GM12872 (cell line): ENCODE results near the gene SLC35B2.

ENCODE experiments used
- TF ChIP-seq, protein P1 (sequence below): IDR thresholded peaks from 3 replicates; pipeline ENCODE4 v1.5.1; 2011; ENCODE audit warnings: low read depth, mild to moderate bottlenecking, low read length, moderate library complexity; ENCODE audit not compliant: insufficient read depth

SLC35B2 gene

GRCh38 chr6:44264154-44265006 is 7.1 kb upstream of the SLC35B2 start:
- TF ChIP-seq, protein P1, sequence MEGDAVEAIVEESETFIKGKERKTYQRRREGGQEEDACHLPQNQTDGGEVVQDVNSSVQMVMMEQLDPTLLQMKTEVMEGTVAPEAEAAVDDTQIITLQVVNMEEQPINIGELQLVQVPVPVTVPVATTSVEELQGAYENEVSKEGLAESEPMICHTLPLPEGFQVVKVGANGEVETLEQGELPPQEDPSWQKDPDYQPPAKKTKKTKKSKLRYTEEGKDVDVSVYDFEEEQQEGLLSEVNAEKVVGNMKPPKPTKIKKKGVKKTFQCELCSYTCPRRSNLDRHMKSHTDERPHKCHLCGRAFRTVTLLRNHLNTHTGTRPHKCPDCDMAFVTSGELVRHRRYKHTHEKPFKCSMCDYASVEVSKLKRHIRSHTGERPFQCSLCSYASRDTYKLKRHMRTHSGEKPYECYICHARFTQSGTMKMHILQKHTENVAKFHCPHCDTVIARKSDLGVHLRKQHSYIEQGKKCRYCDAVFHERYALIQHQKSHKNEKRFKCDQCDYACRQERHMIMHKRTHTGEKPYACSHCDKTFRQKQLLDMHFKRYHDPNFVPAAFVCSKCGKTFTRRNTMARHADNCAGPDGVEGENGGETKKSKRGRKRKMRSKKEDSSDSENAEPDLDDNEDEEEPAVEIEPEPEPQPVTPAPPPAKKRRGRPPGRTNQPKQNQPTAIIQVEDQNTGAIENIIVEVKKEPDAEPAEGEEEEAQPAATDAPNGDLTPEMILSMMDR: no peak

- TF ChIP-seq, protein P1: no peak
Measured at GRCh38 chr6:44263354-44264100, 6.2 kb upstream of the SLC35B2 start.

- TF ChIP-seq, protein P1: no peak
Measured at GRCh38 chr6:44262467-44263353, 5.4 kb upstream of the SLC35B2 start.

DNA sequence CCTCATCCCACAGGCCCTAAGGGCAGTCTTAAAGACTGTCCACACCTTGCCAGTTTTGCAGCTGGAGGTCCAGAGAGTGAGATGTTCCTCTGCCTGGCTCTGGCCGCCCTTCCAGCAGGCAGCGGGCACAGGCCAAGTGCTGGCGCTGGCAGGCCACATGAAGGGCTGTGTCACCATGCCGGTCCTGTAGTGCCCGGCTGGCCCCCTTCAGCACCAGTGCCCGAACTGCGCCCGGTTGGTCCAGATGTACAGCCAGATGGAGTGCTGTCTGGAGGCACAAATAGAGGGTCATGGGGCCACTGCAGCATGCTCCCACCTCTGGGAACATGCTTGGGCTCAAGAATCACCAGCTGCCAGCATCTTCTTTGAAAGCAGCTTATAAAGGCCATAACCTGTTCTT is 4.3 kb upstream of the SLC35B2 start:
- TF ChIP-seq, protein P1: no peak

GRCh38 chr6:44260451-44261297 is 3.3 kb upstream of the SLC35B2 start:
- TF ChIP-seq, protein P1: no peak

GRCh38 chr6:44260011-44260410 is 2.7 kb upstream of the SLC35B2 start:
- TF ChIP-seq, protein P1: no peak
